NCI-H2196 (cell line): ENCODE measurements around the gene TMEM54.
A peak's percentile ranks its signal among the peaks of the same experiment; 100 is the strongest.
"Not testable (repeated sequence)": the region's sequence is repeated elsewhere in the genome, so short reads cannot be mapped to it uniquely, and the experiment has no call there.

Experiments
- DNase-seq: peaks from one replicate; lab custom pipeline; 2025; ENCODE audit not compliant: unreplicated experiment; lab: John Stamatoyannopoulos, UW

The TMEM54 gene

GRCh38 chr1:32919811-32920733 lies 18.9 kb upstream of the TMEM54 start:
- no peak for DNase-seq

- DNase-seq: no peak
These were observed 17.0 kb upstream of the TMEM54 start for GRCh38 chr1:32918179-32918578.

GRCh38 chr1:32917521-32917920 lies 16.3 kb upstream of the TMEM54 start:
- DNase-seq: no peak

DNA sequence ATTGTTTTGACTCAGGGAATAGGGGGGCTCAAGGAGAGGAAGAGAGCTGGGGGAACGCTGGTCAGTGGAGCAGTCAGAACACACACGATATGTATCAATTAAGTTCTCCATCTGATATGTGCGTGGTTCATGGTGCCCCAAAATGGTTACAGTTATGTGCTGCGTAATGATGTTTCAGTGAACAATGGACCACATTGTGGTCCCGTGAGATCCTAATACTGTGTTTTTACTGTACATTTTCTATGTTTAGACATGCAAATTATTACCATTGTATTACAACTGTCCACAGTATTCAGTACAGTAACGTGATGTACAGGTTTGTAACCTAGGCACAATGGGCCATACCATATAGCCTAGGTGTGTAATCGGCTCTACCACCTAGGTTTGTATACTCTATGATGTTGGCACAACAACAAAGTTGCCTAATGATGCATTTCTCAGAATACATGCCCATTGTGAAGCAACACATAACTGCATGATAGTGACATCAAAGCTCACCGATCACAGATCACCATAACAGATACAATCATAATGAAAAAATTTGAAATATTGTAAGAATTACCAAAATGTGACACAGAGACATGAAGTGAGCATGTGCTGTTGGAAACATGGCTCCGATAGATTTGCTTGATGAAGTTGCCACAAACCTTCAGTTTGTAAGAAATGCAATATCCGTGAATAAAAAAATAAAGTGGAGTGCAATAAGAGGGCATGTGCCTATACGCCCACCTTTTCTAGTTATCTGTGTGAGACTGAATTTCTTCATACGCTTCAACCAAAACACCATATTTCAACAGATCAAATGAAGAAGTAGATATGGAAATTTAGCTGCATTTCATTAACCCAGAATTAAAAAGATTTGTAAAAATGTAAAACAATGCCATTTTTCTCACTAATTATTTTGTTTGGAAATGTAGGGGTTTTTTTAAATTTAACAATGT lies 14.8 kb upstream of the TMEM54 start:
- no peak for DNase-seq

DNA sequence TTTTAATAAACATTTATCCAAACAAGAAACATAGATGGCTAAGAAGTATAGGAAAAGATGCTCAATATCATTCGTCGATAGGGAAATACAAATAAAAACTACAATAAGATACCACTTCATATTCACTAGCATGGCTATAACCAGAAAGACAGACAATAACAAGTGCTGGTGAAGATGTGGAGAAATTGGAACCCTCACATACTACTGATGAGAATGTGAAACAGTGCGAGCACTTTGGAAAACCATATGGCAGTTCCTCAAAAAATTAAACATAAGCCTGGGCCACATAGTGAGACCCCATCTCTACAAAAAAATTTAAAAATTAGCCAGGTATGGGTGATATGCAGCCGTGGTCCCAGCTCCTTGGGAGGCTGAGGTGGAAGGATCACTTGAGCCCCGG lies 9.1 kb upstream of the TMEM54 start:
- no peak for DNase-seq

DNA sequence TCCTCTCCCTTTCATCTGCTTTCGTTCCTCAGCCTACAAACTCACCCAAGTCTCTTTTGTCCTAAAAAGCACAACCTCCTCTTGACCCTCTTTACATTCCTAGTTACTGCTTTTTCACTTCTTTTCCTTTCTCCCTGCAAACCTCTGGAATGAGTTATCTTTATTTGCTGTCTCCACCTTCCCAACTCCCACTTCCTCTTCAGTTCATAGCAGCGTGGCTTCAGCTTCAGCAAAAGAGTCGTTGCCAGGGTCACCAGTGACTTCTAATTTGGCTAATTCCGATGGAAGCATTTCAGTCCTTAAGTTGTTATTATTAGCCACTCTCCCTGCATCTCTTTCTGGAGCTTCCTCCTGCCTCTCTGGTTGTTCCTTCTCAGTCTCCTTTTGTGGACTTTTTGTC lies 6.2 kb upstream of the TMEM54 start:
- peak; percentile 6 for DNase-seq

- DNase-seq: no peak
These were observed 5.5 kb upstream of the TMEM54 start for GRCh38 chr1:32906654-32907053.

DNA sequence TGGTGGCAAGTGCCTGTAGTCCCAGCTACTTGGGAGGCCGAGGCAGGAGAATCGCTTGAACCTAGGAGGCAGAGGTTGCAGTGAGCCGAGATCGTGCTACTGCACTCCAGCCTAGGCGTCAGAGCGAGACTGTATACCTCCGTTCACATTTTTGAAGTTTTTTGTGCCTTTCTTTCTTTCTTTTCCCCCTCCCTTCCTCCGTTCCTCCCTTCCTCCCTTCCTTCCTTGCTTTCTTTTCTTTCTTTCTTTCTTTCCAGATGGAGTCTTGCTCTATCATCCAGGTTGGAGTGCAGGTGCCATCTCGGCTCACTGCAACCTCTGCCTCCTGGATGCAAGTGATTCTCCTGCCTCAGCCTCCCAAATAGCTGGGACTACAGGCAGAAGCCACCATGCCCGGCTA lies 4.4 kb upstream of the TMEM54 start:
- not testable (repeated sequence) for DNase-seq

DNA sequence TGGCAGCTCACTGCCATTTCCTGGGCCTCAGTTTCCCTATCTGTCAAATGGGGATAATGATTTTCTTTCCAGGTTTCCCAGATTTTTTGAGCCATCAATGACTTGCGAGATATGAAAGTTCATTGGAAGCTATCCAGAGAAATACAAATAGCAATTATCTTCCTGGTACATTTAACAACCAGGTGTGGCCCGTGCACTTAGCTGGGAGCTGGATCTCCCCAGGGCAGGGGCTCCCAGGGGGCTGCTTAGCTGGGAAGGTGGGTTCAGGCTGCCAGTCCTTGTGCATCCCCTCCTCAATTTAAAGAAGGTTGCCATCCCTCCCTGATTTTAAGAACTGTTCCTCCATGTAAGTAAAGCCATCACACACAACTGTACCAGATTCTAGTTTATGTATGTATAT lies 3.6 kb upstream of the TMEM54 start:
- DNase-seq: no peak

DNA sequence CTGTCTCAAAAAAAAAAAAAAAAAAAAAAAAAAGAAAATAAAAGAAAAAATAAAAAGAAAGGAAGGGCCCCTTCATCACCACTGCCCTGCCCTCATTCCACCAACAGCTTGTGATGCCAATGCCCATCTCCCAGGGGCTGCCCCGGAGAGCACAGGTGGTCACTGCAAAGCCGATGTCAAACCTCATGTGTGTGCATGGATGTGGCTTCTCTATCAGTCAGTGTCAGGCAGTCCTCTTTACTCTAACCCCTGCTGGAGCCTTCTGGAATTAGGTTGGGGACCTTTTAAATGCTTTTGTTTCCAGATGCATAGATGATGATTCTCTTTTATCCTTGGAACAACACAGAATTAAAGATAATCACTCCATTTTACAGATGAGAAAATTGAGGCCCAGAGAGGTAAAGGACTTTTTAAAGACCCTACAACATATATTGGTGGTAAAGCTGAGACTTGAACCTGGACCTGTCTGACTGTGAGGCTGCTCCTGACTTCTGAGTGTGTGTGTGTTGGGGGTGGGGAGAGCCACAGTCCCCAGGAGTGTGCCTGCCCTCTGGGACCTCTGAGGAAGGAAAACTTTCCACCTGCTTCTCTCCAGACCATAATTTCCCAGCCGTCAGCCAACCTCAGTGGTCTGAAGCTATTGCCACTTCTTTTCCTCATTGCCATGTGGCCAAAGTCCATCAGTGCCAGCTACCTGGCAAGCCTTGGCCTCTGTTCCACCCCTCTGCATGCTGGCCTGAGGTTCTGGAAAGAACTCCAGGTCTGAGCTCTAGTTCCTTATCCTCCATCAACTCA lies 3.0 kb upstream of the TMEM54 start:
- no peak for DNase-seq

GRCh38 chr1:32902535-32902920 lies 1.3 kb upstream of the TMEM54 start:
- no peak for DNase-seq

GRCh38 chr1:32901823-32902534 lies 790 bp upstream of the TMEM54 start:
- no peak for DNase-seq

DNA sequence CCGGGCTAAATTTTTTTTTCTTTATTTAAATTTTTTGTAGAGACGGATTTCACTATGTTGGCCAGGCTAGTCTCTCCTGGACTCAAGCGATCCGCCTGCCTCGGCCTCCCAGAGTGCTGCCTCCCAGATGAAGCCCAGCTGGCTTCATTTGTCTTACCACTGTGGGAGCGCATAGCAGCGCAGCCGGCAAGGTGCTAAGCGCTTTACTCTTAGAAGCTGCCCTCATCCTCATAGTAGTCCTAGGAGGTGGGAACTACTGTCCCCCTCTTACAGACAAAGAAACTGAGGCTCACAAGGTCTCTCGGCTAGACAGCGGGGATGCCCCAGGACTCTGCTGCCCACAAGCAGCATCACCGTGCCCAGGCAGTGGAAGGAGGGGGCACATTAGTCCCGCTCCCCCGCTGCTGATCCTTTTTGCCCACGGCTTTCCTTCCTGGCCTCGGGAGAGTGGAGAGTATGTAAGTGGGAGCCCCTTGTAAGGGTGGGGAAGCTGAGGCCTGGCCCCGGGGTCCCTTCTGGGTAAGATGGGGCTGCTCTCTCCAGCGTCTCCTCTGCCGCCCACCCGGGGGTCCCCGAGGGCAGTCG lies 726 bp downstream of the TMEM54 start:
- no peak for DNase-seq

GRCh38 chr1:32899586-32900296 lies 1.4 kb downstream of the TMEM54 start:
- no peak for DNase-seq

DNA sequence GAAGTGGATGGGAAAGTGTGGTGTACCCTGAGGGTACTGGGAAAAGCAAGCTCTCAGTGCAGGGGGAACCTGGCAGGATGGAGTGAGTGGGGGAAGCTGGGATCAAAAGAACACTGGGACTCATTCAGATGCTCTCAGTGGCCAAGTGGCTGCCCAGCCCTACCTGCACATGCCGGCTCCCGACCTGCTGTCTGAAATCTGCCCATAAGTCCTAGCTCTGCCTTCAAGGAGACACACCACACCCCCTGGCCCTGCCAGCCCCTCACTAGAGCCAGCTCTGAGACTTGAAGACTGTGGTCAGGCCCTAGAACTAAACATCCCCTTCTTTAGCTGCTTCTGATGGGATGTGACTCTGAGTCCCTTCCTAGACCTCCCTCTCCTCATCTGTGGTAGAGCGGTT lies 2.2 kb downstream of the TMEM54 start:
- no peak for DNase-seq

- no peak for DNase-seq
These were observed 3.1 kb downstream of the TMEM54 start for GRCh38 chr1:32898056-32898455.

GRCh38 chr1:32897082-32898049 lies 3.8 kb downstream of the TMEM54 start:
- no peak for DNase-seq

- DNase-seq: no peak
These were observed 4.7 kb downstream of the TMEM54 start for GRCh38 chr1:32896451-32896850.
